ENCODE results near the gene CDC6.

DNA sequence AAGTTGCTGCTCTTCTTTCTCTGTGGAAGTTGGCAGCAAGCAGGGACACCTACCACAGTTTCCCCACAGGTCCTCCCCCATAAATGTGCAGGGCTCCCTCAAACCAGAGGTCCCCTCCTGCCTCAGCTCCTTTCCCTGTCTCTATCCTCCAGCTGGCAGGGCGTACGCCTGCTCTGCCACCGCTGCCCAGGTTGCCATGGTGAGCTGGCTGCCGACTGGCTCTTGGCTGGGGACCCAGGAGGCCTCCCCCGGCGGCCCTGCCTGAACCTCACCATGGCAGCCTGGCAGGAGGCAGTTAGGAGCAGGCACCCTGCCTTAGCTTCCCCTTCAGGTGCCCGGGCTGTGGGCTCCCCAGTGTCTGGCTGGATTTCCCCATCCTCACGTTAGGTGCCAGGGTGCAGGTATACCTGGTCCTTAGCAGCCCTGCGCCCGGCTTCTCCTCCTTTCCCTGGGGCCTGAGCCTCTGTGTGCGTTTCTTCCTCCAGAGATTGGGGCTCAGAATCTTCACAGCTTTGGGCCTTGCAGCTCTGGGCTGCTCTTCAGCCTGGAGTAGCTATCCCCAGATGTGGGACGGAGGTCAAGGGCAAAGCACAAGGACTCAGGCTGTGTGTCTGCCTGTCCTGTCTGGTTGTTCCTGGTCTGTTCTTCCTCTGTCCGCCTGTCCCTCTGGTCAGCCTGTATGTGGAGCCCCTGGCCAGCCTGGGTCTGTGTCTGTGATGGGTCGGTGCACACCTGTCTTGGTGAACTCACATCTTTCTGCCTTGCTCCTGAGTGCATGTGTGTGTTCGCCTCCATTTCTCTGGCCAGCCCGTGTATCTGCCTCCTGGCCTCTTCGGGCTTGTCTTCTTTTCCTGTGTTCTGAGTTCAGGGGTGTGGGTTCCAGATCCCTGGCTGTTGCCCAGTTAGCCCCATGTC is 61.1 kb downstream of the CDC6 start:
- TF ChIP-seq POLR2AphosphoS5 (IDR thresholded peaks at IDR 0.05; ENCODE audit: low read depth, low read length) (no peak), POLR2A (IDR thresholded peaks at IDR 0.05; ENCODE audit: low read depth, low read length) (no peak), TAF1 (IDR thresholded peaks at IDR 0.05; ENCODE audit: borderline replicate concordance, low read depth, low read length) (no peak)
